SK-N-SH (cell line): ENCODE results near the gene PRRT2. TPM values are rescaled to one million over a fixed set of nuclear protein-coding genes. Genes with fewer than 3 reads are reported as not detected.

Source experiments
- CTCF ChIA-PET: fragments of 300-600, 350-600 bp; formaldehyde crosslinking; extraction: SDS; loops from one replicate; lab custom pipeline; 2021; lab: Yijun Ruan, JAX
- POLR2A ChIA-PET: fragments of 350-600 bp; sonication (Branson Sonifier 250); formaldehyde crosslinking; extraction: SDS; loops from one replicate; lab custom pipeline; 2020; ENCODE audit warnings: antibody characterized with exemption, inconsistent platforms; lab: Yijun Ruan, JAX
- DNase-seq: peaks from one replicate; pipeline ENCODE4 v3.0.0; 2012
- H2AFZ ChIP-seq: fragments of 200-600 bp; sonication (generic); 2 replicates; pipeline ENCODE4 v1.8.1; 2016; ENCODE audit warnings: antibody characterized with exemption, mild to moderate bottlenecking, low read depth
- H3F3A ChIP-seq: fragments of 200-600 bp; sonication (generic); replicated peaks from 2 replicates; pipeline ENCODE3; 2016; ENCODE audit warnings: antibody characterized with exemption, mild to moderate bottlenecking; ENCODE audit not compliant: insufficient read depth
- H3K27ac ChIP-seq, 2 experiments: fragments of 200-500 bp in 1 of 2; fragments of 200-600 bp in 1 of 2; sonication (Bioruptor generic) in 1 of 2; sonication (generic), shearing (Covaris generic) in 1 of 2; 2 replicates each; pipeline versions ENCODE4 v1.5.1 to v1.6.1; 2014 to 2016; ENCODE audit warnings: low read depth in 2 of 2, inconsistent platforms in 1 of 2, low read length in 1 of 2, mild to moderate bottlenecking in 1 of 2, mixed read lengths in 1 of 2
- H3K27me3 ChIP-seq: fragments of 200-600 bp; sonication (generic), shearing (Covaris generic); 2 replicates; pipeline ENCODE4 v1.6.1; 2016; ENCODE audit warnings: mixed run types; ENCODE audit not compliant: insufficient read depth
- H3K36me3 ChIP-seq, 2 experiments: fragments of 200-500 bp in 1 of 2; fragments of 200-600 bp in 1 of 2; sonication (Bioruptor generic) in 1 of 2; sonication (generic) in 1 of 2; replicated peaks in 1 of 2; 2 replicates each; pipeline versions ENCODE3 to v1.5.1; 2014 to 2016; ENCODE audit warnings: low read length in 1 of 2, mild to moderate bottlenecking in 1 of 2; ENCODE audit not compliant: insufficient read depth in 2 of 2, control insufficient read depth in 1 of 2
- H3K4me1 ChIP-seq, 2 experiments: fragments of 200-500 bp in 1 of 2; fragments of 200-600 bp in 1 of 2; sonication (Bioruptor generic) in 1 of 2; sonication (generic), shearing (Covaris generic) in 1 of 2; 2 replicates each; pipeline versions ENCODE4 v1.5.1 to v1.6.1; 2014 to 2016; ENCODE audit warnings: low read depth in 1 of 2, low read length in 1 of 2, mixed run types in 1 of 2; ENCODE audit not compliant: insufficient read depth in 2 of 2, control insufficient read depth in 1 of 2
- H3K4me2 ChIP-seq: fragments of 200-600 bp; sonication (generic), shearing (Covaris generic); 2 replicates; pipeline ENCODE4 v1.6.1; 2017; ENCODE audit warnings: mixed run types
- H3K4me3 ChIP-seq, 2 experiments: fragments of 200-500 bp in 1 of 2; fragments of 200-600 bp in 1 of 2; sonication (Bioruptor generic) in 1 of 2; sonication (generic), shearing (Covaris generic) in 1 of 2; 2 replicates each; pipeline versions ENCODE4 v1.5.1 to v1.8.1; 2014 to 2016; ENCODE audit warnings: low read depth in 2 of 2, inconsistent platforms in 1 of 2, low read length in 1 of 2, mild to moderate bottlenecking in 1 of 2, mixed read lengths in 1 of 2, moderate library complexity in 1 of 2
- H3K79me2 ChIP-seq: fragments of 200-600 bp; sonication (generic); 2 replicates; pipeline ENCODE4 v1.8.1; 2017; ENCODE audit warnings: mild to moderate bottlenecking; ENCODE audit not compliant: insufficient read depth
- H3K9ac ChIP-seq: fragments of 200-600 bp; sonication (generic); 2 replicates; pipeline ENCODE4 v1.6.1; 2017; ENCODE audit warnings: mixed run types
- H3K9me2 ChIP-seq: fragments of 200-600 bp; sonication (generic); 2 replicates; pipeline ENCODE4 v1.6.1; 2017; ENCODE audit warnings: mixed run types
- H3K9me3 ChIP-seq: fragments of 200-600 bp; sonication (generic); 2 replicates; pipeline ENCODE4 v1.6.1; 2017; ENCODE audit warnings: mixed run types, mild to moderate bottlenecking, moderate library complexity
- H4K20me1 ChIP-seq: fragments of 200-600 bp; sonication (generic); 2 replicates; pipeline ENCODE4 v1.6.1; 2017; ENCODE audit warnings: mild to moderate bottlenecking, mixed run types; ENCODE audit not compliant: insufficient read depth
- EZH2phosphoT487 ChIP-seq: fragments of 200-600 bp; sonication (generic); IDR thresholded peaks from 2 replicates; pipeline ENCODE4 v1.6.1; 2017; ENCODE audit warnings: low read depth, mixed run types, mild to moderate bottlenecking, antibody characterized with exemption, moderate library complexity, borderline replicate concordance
- FOXJ3 ChIP-seq: sonication (generic); formaldehyde crosslinking; IDR thresholded peaks from 2 replicates; pipeline ENCODE4 v1.5.1; 2020; ENCODE audit warnings: mild to moderate bottlenecking, missing genetic modification reagents
- FOXM1 ChIP-seq: IDR thresholded peaks from 2 replicates; pipeline ENCODE4 v1.4.0; 2012; ENCODE audit warnings: low read depth, mild to moderate bottlenecking
- GATA2 ChIP-seq: sonication (generic); formaldehyde crosslinking; IDR thresholded peaks from 2 replicates; pipeline ENCODE4 v1.5.0; 2020; ENCODE audit warnings: mild to moderate bottlenecking, missing genetic modification reagents
- MEF2A ChIP-seq: IDR thresholded peaks from 2 replicates; pipeline ENCODE4 v1.4.0; 2012; ENCODE audit warnings: low read depth, borderline replicate concordance
- PBX3 ChIP-seq: IDR thresholded peaks from 2 replicates; pipeline ENCODE4; 2012
- POLR2AphosphoS5 ChIP-seq: IDR thresholded peaks from 2 replicates; pipeline ENCODE4 v1.6.1; 2012; ENCODE audit warnings: low read depth, low read length
- SIN3A ChIP-seq: IDR thresholded peaks from 2 replicates; pipeline ENCODE4 v1.6.1; 2012; ENCODE audit warnings: low read depth, mild to moderate bottlenecking, low read length, moderate library complexity, borderline replicate concordance
- TCF12 ChIP-seq: IDR thresholded peaks from 2 replicates; pipeline ENCODE4 v1.4.0; 2012
- ZBTB33 ChIP-seq: IDR thresholded peaks from 2 replicates; pipeline ENCODE4 v1.4.0; 2012; ENCODE audit warnings: low read depth, borderline replicate concordance
- WGBS: methylation state at CpG from one replicate; pipeline ENCODE4 v1.1.6; 2017; ENCODE audit warnings: low lambda C conversion rate; 5-methylcytosine and 5-hydroxymethylcytosine counted together
- polyA plus RNA-seq, 3 experiments: library from polyadenylated mRNA; depleted of rRNA; stranded (reverse); fragments of >200 nt; gene quantifications; 2 replicates each; pipeline ENCODE4 v1.2.3, GENCODE V29; 2012

Gene PRRT2
- polyA plus RNA-seq, 1 of the 3 experiments (the other 2 are of a cell fraction), result 28.1 TPM

- Histone ChIP-seq H3K9me3 (no peaks in the 10 kb centered on the region), H3F3A (peaks cover 33% of the 10 kb centered on the region), H3K9ac (no peak overlapping the region; the same call in 1 of the 2 replicates), H3K4me1 (peaks cover 7 to 22% of the 10 kb centered on the region in 2 experiments), H4K20me1 (peaks cover 5% of the 10 kb centered on the region; the same call in 1 of the 2 replicates), H3K4me2 (peak overlapping the region; percentile 90; the same call in 1 of the 2 replicates), H3K4me3 (no peak overlapping the region), H3K9me2 (no peaks in the 10 kb centered on the region), H3K27me3 (no peaks in the 10 kb centered on the region), H3K79me2 (peaks cover 19% of the 10 kb centered on the region), H3K27ac (peak overlapping the region; percentile 89 to 93; a peak in 2 of 4 replicates), H2AFZ (no peak overlapping the region), H3K36me3 (peaks cover 13 to 33% of the 10 kb centered on the region in 2 experiments)
- no peak for TF ChIP-seq POLR2AphosphoS5
- TF ChIP-seq SIN3A, result no peak
- no peak for TF ChIP-seq TCF12
- no peak for DNase-seq
- CTCF ChIA-PET, result interaction anchor here (1.0 to 2.3 kb wide), 6 partner anchors 9 to 96 kb away, joined by 3 to 17 read pairs (median 4); partner anchors contain the start of genes ASPHD1, KIF22, MVP and PAGR1
- POLR2A ChIA-PET, result interaction anchor here (0.8 to 4.0 kb wide), 5 partner anchors 9 to 261 kb away, joined by 3 to 19 read pairs (median 4); partner anchors contain the start of genes ALDOA and KIF22
- WGBS, result 91% methylated on average over 8 of the region's 8 CpGs
Observed at GRCh38 chr16:29804020-29804419, 8.0 kb upstream of the PRRT2 start.

- TF ChIP-seq ZBTB33, result no peak
- TF ChIP-seq FOXJ3 (CRISPR knock-in tag), result 0 out of 2 replicates have a peak, but pooled peaks have one; percentile 7
- TF ChIP-seq MEF2A, result no peak
- 0 out of 2 replicates have a peak, but pooled peaks have one; percentile 28 for TF ChIP-seq PBX3
- TF ChIP-seq EZH2phosphoT487, result no peak
- no peak for TF ChIP-seq GATA2 (CRISPR knock-in tag)
- no peak for TF ChIP-seq FOXM1
- POLR2A ChIA-PET, result interaction anchor here (0.6 to 4.0 kb wide), 6 partner anchors 10 to 261 kb away, joined by 3 to 19 read pairs (median 4); partner anchors contain the start of genes ALDOA and KIF22
- Histone ChIP-seq H3K4me2 (peak overlapping the region; percentile 90), H3K9me2 (no peaks in the 10 kb centered on the region), H3K27me3 (no peaks in the 10 kb centered on the region), H3K9ac (peak overlapping the region; percentile 95), H3K4me3 (peak overlapping the region; percentile 60 to 88), H3K36me3 (peaks cover 18 to 30% of the 10 kb centered on the region in 2 experiments), H3F3A (peaks cover 36% of the 10 kb centered on the region), H2AFZ (peak overlapping the region; percentile 56; the same call in 1 of the 2 replicates), H3K9me3 (no peaks in the 10 kb centered on the region), H3K4me1 (peaks cover 14 to 29% of the 10 kb centered on the region in 2 experiments), H3K27ac (peak overlapping the region; percentile 89 to 93), H4K20me1 (peaks cover 10% of the 10 kb centered on the region), H3K79me2 (peaks cover 25% of the 10 kb centered on the region)
- CTCF ChIA-PET, result interaction anchor here (1.0 to 2.3 kb wide), 5 partner anchors 12 to 95 kb away, joined by 3 to 17 read pairs (median 5); partner anchors contain the start of genes ASPHD1, KIF22, MVP and PAGR1
- DNase-seq, result no peak
- 23% methylated on average over 21 of the region's 26 CpGs for WGBS
Observed at GRCh38 chr16:29804455-29805231, 7.3 kb upstream of the PRRT2 start.
